Transverse colon (tissue), 4 donors: ENCODE data around the gene MARCO. TPM values are rescaled to one million over a fixed set of nuclear protein-coding genes. Genes with fewer than 3 reads are reported as not detected.

Experiments
- DNase-seq: peaks from one replicate; pipeline ENCODE4 v3.0.0-alpha.2; 2019
- H3K27ac ChIP-seq, 4 donors: fragments of 200-600 bp; sonication (generic); 2 replicates each; pipeline ENCODE4 v1.5.1; 2016 to 2018; ENCODE audit warnings: inconsistent platforms in 4 of 4
- H3K27me3 ChIP-seq: fragments of 200-600 bp; sonication (generic); 2 replicates; pipeline ENCODE4 v1.5.1; 2017; ENCODE audit warnings: inconsistent platforms
- H3K36me3 ChIP-seq, 4 donors: fragments of 200-600 bp; sonication (generic); 2 replicates each; pipeline ENCODE4 v1.5.1; 2017 to 2019; ENCODE audit warnings: inconsistent platforms in 4 of 4
- H3K4me1 ChIP-seq, 4 donors: fragments of 200-600 bp; sonication (generic); 2 replicates each; pipeline ENCODE4 v1.5.1; 2017 to 2020; ENCODE audit warnings: inconsistent platforms in 4 of 4
- H3K4me3 ChIP-seq, 4 donors: fragments of 200-600 bp; sonication (generic); 1 replicate in 1 of 4; 2 replicates in 3 of 4; pipeline versions ENCODE4 v1.5.1 to v1.6.1; 2017 to 2019; ENCODE audit warnings: inconsistent platforms in 4 of 4
- H3K9me3 ChIP-seq, 2 donors: fragments of 200-600 bp; sonication (generic); 2 replicates each; pipeline ENCODE4 v1.5.1; 2017 to 2019; ENCODE audit warnings: inconsistent platforms in 2 of 2
- CTCF ChIP-seq, 5 experiments: fragments of 200-600 bp in 3 of 5; fragments of 450-650 bp in 2 of 5; sonication (generic) in 3 of 5; IDR thresholded peaks; 1 replicate in 2 of 5; 2 replicates in 3 of 5; pipeline ENCODE4 v1.5.1; 2016 to 2017; ENCODE audit warnings: antibody characterized with exemption in 5 of 5, inconsistent platforms in 3 of 5, mild to moderate bottlenecking in 2 of 5, moderate library complexity in 1 of 5
- EP300 ChIP-seq: sonication (generic); formaldehyde crosslinking; IDR thresholded peaks from one replicate; pipeline ENCODE4 v1.6.1; 2017; ENCODE audit warnings: antibody characterized with exemption, low read depth
- POLR2A ChIP-seq: fragments of 450-650 bp; IDR thresholded peaks from one replicate; pipeline ENCODE4 v1.6.1; 2016; ENCODE audit warnings: antibody characterized with exemption, mild to moderate bottlenecking, moderate library complexity
- POLR2AphosphoS5 ChIP-seq, 3 donors: sonication (generic); formaldehyde crosslinking; IDR thresholded peaks; one replicate each; pipeline ENCODE4 v1.6.1; 2016; ENCODE audit warnings: antibody characterized with exemption in 3 of 3
- WGBS, 2 donors: methylation state at CpG; one replicate each; pipeline ENCODE4 v1.1.5; 2018; ENCODE audit warnings: low coverage in 1 of 2; 5-methylcytosine and 5-hydroxymethylcytosine counted together
- in situ Hi-C, 4 donors: fragments of 200-750 bp; cut with MboI; loops; one replicate each; pipeline versions ENCODE4 v1.15.0 to v1.15.1; 2017; ENCODE audit warnings: low sequenced_read_pairs in 3 of 4, low pct_ligation_motif_present in 1 of 4, low pct_unique_long_range_greater_than_20kb in 1 of 4
- intact Hi-C: fragments of 100-400 bp; cut with DNase I; formaldehyde crosslinking; loops from one replicate; pipeline ENCODE4 v1.15.1; 2023; ENCODE audit warnings: low total_unique reads
- total RNA-seq, 4 donors: library from RNA; depleted of rRNA; stranded (reverse); fragments of >200 nt; gene quantifications; one replicate each; pipeline ENCODE4 v1.1.0, GENCODE V29; 2016

Gene MARCO
- total RNA-seq, 4 donors from 2014 or later: 1.9 to 47.0 (median 4.4) TPM

GRCh38 chr2:119004602-119005001 lies 62.6 kb downstream of the MARCO start:
- Histone ChIP-seq H3K4me3 (no peak overlapping the region), H3K4me1 (no peaks in the 10 kb centered on the region), H3K36me3 (no peaks in the 10 kb centered on the region), H3K27ac (no peak overlapping the region), H3K9me3 (peaks cover 0 to 4% of the 10 kb centered on the region in 2 donors), H3K27me3 (peaks cover 4% of the 10 kb centered on the region)
- in situ Hi-C loops (loop anchor here in 1 of 4 donors (25.0 kb wide), 2 partner anchors 117 to 283 kb away; no protein-coding TSS in a partner anchor), intact Hi-C loops (no loop called here)
- TF ChIP-seq CTCF (IDR thresholded peaks at IDR 0.05) (no peak), EP300 (no peak), POLR2A (no peak)
- no peak for DNase-seq
- WGBS, 2 donors: 64% methylated on average over 3 of the region's 3 CpGs; no CpG with 5 or more reads in 1 of the 2 donors

DNA sequence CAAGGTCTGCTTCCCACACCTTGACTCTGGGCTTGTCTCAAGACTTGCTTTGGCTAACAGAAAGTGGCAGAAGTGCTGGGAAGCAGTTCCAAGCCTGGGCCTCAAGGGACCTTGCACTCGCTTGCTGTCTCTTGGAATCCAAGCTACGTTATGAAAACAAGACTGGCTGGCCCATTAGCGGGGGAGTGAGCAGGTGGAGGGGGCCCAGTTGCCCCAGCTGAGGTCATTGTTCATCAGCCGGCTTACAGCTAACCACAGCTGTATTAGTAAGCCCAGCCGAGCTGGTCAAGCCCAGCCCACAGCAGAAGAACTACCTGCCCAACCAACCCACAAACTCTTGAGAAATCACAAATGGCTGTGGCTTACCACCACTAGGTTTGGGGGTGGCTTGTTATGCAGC lies 63.1 kb downstream of the MARCO start:
- H3K27me3 ChIP-seq: peaks cover 8% of the 10 kb centered on the region
- 75% methylated on average over 5 of the region's 5 CpGs; no CpG with 5 or more reads in 1 of the 2 donors for WGBS, 2 donors
- intact Hi-C loops: no loop called here
- DNase-seq: no peak
- no peak overlapping the region for H3K27ac ChIP-seq
- H3K36me3 ChIP-seq: no peaks in the 10 kb centered on the region
- TF ChIP-seq CTCF (IDR thresholded peaks at IDR 0.05) (no peak), POLR2AphosphoS5 (IDR thresholded peaks at IDR 0.05) (no peak), EP300 (no peak), POLR2A (no peak)
- peaks cover 0 to 4% of the 10 kb centered on the region in 2 donors for H3K9me3 ChIP-seq
- H3K4me1 ChIP-seq: no peaks in the 10 kb centered on the region
- H3K4me3 ChIP-seq: no peak overlapping the region
- in situ Hi-C loops: loop anchor here in 1 of 4 donors (25.0 kb wide), 2 partner anchors 118 to 282 kb away; no protein-coding TSS in a partner anchor

- intact Hi-C loops: no loop called here
- TF ChIP-seq EP300 (no peak), POLR2AphosphoS5 (IDR thresholded peaks at IDR 0.05) (no peak), CTCF (IDR thresholded peaks at IDR 0.05) (no peak), POLR2A (no peak)
- no peak for DNase-seq
Observed at GRCh38 chr2:119005555-119005954, 63.6 kb downstream of the MARCO start.

DNA sequence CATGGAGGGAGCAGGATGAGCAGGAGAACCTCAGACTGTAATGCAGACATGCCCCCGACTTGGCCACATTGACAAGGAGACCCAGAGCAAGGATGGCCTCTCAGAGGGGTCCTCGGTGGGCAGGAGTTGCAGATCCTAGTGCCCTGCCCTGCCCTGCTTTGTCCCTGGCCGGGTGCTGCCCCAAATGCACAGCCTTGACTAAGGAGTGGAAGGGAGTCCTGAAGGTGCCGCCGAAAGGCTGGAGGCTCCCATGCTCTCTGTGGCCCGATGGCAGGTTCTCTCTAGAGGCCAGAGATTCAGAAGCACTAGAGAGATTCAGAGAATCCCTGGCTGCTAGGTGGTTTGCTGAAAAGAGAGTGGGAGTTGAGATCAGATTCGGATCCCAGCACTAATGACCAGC lies 64.4 kb downstream of the MARCO start:
- peaks cover 0 to 4% of the 10 kb centered on the region in 2 donors for H3K9me3 ChIP-seq
- H3K4me1 ChIP-seq: peaks cover 0 to 2% (median under 1%) of the 10 kb centered on the region in 4 donors
- TF ChIP-seq CTCF (IDR thresholded peaks at IDR 0.05) (no peak), EP300 (no peak), POLR2AphosphoS5 (IDR thresholded peaks at IDR 0.05) (no peak), POLR2A (no peak)
- intact Hi-C loops: no loop called here
- WGBS, 2 donors: 79 to 94% methylated on average over 2 to 7 of the region's 7 CpGs
- no peak overlapping the region for H3K27ac ChIP-seq
- no peaks in the 10 kb centered on the region for H3K36me3 ChIP-seq
- in situ Hi-C loops: loop anchor here in 1 of 4 donors (25.0 kb wide), 2 partner anchors 119 to 281 kb away; no protein-coding TSS in a partner anchor
- no peak for DNase-seq
- H3K4me3 ChIP-seq: no peak overlapping the region
- peaks cover 22% of the 10 kb centered on the region for H3K27me3 ChIP-seq

More at GRCh38 chr2:119005555-119005954, 63.6 kb downstream of the MARCO start:
- 96% methylated on average over 6 of the region's 6 CpGs; no CpG with 5 or more reads in 1 of the 2 donors for WGBS, 2 donors
- Histone ChIP-seq H3K36me3 (no peaks in the 10 kb centered on the region), H3K4me3 (no peak overlapping the region), H3K27me3 (peaks cover 13% of the 10 kb centered on the region), H3K27ac (no peak overlapping the region), H3K9me3 (peaks cover 0 to 4% of the 10 kb centered on the region in 2 donors), H3K4me1 (no peaks in the 10 kb centered on the region)
- in situ Hi-C loops: loop anchor here in 1 of 4 donors (25.0 kb wide), 2 partner anchors 118 to 282 kb away; no protein-coding TSS in a partner anchor
